ENCODE results near the gene ATL3.
"Not testable (repeated sequence)": the region's sequence is repeated elsewhere in the genome, so short reads cannot be mapped to it uniquely, and the experiment has no call there.

Gene ATL3

DNA sequence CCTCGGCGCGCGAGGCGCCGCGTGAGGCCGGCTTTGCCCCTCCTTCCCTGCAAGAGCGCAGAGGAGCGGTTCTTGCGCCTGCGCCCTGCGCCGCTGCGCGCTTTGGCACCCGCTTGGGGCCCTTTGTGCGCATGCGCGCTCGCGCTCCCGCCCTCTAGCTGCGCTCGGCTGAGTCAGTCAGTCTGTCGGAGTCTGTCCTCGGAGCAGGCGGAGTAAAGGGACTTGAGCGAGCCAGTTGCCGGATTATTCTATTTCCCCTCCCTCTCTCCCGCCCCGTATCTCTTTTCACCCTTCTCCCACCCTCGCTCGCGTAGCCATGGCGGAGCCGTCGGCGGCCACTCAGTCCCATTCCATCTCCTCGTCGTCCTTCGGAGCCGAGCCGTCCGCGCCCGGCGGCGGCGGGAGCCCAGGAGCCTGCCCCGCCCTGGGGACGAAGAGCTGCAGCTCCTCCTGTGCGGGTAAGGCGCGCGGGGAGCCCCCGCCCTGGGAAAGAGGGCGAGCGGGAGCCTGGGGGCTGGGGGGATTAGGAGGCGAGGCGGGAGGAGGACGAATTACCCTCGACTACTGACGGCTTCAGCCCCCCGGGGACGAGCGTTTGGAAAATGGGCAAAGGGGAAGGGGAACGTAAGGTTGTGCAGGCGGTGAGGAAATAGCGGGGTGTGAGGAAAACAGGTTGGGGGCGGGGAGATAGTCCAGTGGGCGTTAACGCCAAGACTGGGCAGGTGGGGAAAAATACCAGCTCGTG, 10.3 kb upstream of the ATL3 start, which contains the start of gene RTN3:
Gene RTN3 (plus strand): TSS at position 180 of the 745 bp plus-strand sequence. CDS start 137 bp downstream, at position 317.
- peak; percentile 97 for DNase-seq

DNA sequence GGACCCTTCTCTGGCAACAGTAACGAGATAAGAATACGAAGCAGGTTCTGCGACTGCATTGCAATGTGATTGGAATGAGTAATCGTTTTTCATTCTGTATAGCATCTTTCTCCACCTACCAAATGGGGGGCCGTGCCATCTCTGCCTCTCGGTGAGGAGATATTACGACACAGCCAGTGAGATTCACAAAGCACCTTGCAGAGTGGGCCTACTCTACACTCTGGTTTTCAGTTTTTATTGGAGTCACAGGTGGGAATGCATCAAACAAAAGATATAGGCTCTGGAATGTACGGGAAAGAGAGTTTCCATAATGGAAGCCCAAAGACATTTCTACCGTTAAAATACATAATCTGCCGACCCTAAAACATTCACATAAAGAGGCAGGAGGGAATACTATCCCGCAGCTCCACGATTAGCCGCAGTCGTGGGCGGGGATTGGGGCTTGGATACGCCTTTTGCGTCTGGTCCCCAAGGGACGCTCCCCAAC, 9.7 kb upstream of the ATL3 start:
- DNase-seq = no peak

DNA sequence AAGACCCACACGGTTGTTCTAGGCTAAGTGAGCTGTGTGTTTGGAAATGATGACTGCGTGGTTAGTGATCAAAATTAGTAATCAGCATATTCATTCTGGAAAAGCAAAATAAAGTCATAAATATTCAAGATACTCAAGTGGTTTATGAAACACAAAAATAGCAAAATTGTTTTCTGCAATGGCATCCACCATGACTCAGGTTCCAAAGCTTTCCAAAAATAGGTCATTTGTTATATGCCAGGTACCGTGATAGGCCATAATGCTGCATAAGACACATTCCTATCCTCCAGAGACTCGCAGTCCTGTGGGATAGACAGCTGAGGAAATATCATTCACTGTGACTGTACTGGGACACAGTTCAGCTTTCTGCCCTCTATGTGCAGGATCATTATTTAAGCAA, 2.4 kb upstream of the ATL3 start:
- DNase-seq = no peak

DNA sequence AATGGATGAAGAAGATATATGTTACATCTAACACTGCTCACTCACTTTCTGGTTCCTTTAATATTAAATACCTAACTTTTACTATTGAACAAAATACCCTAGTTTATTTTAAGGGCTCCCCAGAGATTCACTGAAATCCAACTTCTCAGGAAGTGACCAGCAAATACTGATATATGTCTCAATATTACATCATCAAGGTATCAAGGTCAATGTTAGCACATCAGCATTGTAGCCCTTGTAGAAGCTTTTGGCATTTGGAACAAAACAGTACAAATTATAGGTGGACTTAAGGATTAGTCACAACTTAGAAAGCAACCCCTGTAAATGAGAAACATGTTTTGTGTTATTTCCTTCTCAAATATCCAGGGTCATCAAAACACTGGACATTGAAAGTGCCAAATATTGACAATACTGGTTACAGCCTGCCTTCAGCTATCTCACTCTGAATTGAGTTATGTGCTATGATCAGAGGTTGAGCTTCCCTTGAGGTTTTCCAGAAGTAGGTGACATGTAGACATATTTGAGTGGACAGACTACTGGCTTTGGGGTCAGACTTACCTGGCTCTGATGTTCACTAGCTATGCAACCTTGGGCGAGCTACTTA, 1.9 kb upstream of the ATL3 start:
- DNase-seq = no peak

DNA sequence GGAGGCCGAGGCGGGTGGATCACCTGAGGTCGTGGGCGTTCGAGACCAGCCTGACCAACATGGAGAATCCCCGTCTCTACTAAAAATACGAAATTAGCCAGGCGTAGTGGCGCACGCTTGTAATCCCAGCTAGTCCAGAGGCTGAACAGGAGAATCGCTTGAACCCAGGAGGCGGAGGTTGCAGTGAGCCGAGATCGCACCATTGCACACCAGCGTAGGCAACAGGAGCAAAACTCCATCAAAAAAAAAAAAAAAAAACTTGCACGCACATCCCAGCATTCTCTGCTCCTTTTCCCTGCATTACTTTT, 934 bp upstream of the ATL3 start:
- no peak for DNase-seq

DNA sequence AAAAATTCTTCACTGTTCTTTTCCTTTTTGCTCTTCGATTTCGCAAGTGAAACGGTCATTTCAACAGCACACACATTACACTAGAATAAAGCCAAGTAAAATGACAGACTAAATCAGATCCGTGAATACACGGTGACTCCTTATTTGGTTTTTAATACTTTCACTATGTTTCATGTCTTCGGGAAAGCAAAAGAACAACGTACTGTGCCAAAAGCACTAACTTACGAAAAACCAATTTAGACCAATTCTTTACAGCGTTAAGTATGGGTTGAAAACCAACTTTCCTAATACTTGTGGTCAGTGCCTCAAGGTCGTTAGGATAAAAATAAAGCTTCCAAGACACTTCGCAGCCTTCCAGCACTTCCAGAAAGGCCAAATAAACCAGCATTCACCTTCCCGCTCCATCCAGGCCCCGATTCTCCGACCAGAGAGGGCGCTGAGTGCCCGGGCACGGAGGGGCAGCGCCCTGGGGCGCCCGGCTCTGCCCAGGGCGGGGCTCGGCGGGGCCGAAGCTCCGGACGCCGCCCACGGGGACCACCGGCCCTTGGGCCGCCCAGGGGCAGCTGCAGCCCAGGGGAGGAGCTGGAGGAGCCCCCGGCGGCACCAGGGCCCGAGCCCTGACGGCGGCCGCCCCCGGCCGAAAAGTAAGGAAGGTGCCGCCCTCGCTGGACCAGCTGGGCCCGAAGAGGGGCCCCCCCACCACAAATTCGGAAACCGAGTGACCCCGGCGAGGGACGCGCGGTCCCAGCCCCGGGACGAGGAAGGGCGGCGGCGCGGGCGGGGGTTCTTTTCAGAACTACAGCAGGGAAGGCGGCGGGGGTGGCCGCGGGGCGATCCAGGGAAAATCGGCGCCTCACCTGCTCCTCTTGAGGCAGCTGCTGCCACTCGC, 499 bp downstream of the ATL3 start:
- DNase-seq = peak; percentile 45

DNA sequence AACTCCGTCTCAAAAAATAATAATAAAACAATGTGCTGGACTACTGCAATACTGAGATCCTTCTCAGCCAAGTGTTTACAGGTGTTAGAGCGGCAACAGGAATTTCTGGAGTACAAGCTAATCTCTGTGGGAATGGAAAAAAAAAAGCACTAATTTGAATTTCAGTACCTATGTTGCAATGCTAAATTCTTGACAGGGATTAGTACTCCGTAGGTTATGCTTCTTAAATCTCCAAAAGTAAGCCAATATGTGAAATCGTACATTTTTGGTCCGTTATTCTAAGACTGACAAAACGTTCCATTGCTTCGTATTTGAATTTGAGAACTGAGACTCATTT, 1.1 kb downstream of the ATL3 start:
- no peak for DNase-seq

DNA sequence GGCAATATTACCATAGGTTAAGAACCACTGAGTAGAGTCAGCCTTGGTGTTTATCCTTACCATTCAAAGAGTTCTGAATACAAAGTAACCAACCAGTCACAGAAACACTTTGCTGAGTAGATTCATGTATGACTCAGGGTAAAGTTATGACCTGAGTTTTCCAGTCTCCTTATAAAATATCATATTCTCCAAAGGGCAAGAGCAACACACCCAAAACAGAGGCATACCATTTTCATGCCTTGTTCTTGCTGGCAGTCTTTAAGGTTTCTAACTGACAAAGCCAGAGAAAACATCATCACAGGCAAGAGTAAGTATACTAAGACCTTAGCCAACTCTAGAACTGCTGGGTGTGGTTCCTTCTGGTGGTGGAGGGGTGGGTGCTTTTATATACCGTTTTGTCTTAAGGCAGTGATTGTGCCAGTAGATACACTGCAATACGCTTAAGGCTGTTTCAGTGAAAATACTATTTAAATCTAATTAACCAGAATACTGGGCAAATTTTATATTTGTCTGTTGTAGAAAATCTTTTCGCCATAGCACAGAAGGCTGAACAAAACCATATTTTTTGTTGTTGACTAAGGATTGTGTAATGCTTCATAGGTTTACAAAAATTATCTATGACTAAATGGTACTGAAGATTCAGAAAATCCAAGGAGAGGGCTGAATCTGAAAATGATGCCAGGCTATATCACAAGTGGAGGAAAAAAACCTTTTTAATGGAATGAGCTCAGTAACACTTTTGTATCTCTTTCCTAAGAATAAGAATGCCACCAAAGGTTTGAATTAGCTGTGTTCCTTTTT, 3.0 kb downstream of the ATL3 start:
- DNase-seq = peak; percentile 93

DNA sequence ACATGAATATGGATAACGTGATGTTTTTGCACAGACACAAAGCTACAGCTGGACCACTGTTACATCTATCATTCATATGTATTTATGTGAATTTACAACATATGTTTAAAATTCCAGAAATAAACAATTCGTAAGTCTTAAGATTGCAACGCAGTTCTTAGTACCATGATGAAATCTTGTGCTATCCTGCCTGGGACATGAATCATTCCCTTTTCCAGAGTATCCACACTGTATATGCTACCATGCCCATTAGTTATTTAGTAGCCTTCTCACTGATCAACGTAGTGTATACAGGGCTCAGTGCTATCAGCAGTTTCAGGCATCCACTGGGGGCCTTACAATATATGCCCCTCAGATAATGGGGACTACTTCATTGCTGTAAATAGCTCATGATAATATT, 4.3 kb downstream of the ATL3 start:
- DNase-seq = peak; percentile 81

DNA sequence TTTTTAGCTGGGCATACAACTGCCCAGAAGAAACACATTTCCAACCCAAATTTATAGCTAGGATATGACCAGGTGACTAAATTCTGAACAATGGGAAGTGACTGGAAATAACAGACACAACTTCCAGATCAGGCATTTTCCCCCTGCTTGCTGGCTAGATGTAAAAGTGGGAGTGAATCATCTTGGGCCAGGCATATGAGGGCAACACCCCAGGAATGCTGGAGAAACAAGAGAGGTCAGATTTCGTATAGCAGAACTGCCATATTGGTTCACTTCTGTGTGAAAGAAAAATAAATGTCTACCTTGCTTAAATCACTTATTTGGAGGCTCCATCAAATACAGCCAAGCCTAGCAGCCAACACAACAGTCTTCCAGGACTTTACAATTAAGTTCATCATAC, 7.4 kb downstream of the ATL3 start:
- DNase-seq = peak; percentile 76

DNA sequence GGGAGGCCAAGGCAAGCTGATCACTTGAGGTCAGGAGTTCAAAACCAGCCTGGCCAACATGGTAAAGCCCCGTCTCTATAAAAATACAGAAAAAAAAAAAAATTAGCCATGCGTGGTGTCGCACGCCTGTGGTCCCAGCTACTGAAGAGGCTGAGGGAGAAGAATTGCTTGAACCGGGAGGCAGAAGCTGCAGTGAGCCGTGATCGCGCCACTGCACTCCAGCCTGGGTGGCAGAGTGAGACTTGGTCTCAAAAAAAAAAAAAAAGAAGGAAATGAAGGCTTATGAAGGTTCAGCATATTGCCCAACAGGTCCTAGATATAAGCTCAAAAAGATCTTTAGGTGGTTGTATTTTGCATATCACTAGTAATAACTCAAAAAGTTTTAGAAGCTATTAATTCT, 10.2 kb downstream of the ATL3 start:
- no peak for DNase-seq

DNA sequence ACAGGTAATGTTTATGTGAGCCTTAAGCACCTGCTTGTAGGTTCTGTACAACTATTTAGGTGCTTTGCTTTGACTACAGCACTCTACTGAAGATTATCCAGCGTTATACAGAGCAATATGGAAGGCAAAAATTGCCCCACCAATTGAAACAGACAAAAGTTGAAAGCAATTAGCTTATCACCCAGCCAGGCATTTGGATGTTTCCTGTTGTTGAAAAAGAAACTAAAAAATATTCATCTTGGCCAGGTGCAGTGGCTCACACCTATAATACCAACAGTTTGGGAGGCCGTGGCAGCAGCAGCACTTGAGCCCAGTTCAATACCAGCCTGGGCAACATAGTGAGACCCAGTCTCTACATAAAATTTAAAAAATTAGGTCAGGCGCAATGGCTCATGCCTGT, 18.5 kb downstream of the ATL3 start:
- DNase-seq = no peak

DNA sequence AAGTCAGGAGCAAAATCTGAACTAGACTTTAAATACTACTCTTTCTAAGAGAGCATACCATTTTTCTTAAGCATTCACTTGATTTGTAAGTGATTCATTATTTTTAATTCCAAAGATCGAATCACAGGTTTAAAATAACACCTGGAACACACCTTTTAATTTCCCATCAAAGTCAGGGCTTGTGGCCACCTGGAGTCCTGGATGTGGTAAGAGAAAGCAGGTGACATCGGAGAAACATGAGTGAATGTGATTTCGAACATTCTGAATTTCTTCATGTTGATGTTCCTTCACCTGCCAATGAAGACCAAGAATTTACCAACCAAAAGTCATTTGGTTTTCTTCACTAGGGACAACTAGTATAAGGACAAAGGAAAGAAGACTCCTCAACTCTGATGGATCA, 28.0 kb downstream of the ATL3 start:
- no peak for DNase-seq

DNA sequence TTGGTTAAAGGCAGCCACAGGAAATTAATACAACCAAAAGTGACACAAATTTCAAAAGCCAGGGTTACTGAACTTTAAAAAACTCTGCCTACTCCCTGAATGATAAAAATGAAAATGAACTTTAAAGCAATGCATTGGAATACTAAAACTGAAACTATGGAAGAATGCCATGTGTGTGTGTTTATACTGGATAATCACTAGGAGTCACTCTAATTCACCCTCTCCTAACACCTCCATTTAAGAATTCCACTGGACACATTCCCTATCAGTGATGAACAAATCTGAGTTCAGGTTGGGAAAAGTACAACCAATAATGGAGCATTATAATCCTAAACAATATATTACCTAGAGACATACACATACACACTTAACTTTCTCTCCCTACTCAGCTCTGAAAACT, 29.4 kb downstream of the ATL3 start:
- DNase-seq = no peak

DNA sequence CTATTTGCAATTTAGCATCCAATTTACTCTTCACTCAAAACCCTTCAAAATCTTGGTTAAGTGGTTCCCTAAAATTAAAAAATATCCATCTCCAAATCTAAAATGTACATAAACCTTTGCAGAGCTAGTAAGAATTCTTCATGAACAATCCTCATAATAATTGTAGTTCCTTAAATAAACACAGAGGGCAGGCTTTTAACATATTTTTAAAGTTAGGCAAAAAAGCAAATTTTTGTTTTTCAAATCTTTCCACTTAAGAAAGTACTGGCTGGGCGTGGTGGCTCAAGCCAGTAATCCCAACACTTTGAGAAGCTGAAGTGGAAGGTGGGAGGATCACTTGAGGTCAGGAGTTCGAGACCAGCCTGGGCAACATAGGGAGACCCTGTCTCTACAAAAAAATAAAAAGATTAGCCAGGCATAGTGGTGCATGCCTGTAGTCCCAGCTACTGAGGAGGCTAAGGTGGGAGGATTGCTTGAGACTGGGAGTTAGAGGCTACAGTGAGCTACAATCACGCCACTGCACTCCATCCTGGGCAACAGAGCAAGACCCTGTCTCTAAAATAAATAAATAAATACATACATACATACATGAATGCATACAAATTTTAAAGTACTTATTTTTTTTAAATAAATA, 31.9 kb downstream of the ATL3 start:
- DNase-seq = peak; percentile 21

DNA sequence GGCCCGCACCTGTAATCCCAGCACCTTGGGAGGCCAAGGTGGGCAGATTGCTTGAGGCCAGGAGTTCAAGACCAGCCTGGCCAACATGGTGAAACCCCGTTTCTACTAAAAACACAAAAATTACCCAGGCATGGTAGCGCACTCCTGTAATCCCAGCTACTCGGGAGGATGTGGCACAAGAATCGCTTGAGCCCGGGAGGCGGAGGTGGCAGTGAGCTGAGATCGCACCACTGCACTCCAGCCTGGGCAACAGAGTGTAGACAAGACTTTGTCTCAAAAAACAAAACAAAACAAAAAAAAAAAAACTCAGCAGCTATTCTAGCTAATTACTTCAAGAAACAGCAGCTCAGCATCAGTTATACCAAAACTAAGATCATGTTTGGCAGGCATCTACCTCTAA, 32.7 kb downstream of the ATL3 start:
- DNase-seq = not testable (repeated sequence)

DNA sequence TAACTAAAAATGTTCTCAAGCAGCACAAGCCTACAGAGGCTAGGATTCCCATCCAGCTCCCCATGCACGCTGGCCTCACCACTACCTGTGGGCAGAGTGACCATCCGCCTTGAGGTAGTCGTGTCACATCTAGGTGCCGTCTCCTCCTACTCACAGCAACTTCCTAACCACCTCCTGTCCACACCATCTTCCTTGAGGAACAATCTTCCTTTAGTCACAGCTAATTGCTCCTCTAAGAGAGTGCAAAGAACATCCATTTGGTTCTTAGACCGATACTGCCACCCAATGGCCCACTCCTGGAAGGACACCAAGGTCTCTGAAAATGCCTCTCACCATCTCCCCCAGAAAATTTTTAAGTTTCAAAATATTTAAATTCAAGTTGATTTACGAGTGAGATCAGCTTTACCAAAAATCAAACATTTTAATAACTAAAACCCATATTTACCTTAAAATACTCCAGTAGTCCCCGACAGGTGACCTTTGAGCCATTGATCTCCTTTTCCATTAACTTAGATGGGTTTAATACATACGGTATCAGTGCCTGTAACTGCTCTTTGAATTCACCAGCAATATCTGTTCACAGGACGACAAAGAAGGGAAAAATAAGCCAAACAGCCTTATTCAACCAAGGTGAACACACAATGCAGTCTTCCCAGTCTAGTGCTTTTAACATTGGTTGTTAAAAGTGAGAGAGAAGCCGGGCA, 35.3 kb downstream of the ATL3 start:
- peak; percentile 50 for DNase-seq

DNA sequence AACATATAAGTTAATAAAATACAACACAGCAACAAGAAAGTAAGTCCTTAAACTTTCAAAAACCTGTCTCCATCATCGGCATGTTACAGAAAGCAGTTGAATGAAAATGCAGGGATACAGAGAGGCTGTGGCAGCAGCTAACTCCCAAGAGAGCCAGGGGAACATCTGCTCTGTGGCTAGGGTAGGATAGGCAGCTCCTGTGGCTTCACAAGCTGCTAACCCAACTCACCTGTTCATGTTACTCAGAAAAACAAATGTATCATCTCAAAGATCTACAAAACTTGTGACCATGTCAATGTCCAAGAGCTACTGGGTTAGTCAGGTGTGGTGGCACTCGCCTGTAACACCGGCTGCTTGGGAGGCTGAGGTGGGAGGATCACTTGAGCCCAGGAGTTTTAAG, 41.8 kb downstream of the ATL3 start:
- DNase-seq = no peak

DNA sequence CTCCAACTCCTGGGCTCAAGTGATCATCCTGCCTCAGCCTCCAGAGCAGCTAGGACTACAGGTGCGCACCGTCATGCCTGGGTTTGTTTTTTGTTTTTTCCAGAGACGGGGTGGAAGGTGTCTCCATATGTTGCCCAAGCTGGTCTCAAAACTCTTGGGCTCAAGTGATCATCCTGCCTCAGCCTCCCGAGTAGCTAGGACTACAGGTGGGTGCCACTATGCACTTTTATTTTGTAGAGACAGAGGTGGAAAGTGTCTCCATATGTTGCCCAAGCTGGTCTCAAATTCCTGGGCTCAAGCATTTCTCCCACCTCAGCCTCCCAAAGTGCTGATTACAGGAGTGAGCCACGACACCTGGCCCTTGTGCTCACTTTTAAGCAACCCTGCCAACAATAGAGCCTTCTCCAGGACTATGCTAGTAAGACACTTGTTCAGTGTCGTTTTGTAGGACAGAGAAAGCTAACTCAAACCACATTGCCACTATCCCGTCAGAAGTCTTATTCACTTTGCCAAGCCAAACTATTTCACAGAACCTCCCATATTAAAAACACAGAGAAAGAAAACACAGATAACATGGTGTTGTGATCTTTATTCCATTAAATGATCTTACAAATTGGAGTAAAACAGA, 47.5 kb downstream of the ATL3 start:
- no peak for DNase-seq

DNA sequence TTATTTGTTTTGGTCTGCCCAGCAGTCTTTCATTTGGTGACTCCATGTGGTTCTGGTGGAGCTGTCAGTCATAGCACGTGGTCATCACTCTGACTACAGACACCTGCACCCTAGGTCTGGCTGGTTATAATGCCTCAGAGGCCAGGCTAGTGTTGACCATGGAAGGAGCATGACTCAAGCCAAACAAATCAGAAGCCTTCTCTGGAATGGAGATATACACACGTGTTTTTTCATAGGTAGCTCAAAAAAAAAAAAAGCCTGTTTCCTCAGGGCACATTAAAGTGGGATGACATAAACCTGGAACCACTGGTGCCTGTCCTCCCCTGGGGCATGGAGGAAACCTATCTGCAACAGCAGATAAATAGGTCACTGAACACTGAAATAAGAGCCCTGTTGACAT, 48.9 kb downstream of the ATL3 start:
- no peak for DNase-seq

DNA sequence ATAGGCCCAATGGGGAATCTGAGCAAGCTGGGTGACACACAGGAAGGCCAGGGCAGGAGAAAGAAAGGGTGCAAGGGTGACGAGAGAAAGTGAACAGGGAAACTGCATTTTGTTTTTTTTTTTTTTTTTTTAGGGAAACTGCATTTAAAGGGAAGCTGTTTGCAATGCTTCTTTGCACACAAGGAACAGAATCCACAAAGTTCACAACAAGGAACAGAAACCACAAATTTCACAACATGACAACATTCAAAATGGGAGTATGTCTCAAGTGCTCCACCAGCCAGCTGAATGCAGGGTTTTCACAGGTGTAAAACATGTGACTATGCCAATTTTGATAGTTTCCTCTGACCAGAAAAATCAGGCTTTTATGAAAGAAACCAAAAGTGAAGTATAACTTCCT, 50.1 kb downstream of the ATL3 start:
- no peak for DNase-seq
